Measurements from ENCODE around the gene OR2L2.

OR2L2 gene

DNA sequence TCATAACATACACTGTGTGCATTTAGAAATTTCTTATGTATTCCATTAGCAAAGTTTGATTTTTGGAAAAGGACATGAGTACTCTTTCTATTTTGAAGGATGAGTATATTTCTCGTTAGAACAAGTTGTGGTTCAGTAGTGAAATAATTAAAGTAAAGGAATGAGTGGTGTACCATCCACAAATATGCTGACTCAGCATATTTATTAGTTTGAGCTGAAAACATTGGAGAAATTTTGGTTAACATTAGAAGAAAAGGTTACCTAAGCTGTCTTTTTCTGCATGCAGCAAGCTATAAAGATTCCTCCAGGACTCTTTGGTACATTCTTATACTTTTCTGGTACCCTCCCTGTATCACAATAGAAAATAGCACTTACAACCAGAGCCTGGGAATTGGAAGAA is 22.1 kb upstream of the OR2L2 start:
- Histone ChIP-seq H2BK120ac (ENCODE audit: low read depth, low read length) (no peak overlapping the region), H3K23ac (ENCODE audit: low read depth, low read length, poor library complexity) (no peak overlapping the region), H3K4me3 (ENCODE audit: low read length in 2 of 2) (no peak overlapping the region), H2AFZ (ENCODE audit: low read length) (no peak overlapping the region), H3K4me2 (ENCODE audit: insufficient read depth, low read length, poor library complexity, severe bottlenecking) (no peak overlapping the region), H4K91ac (ENCODE audit: low read depth, low read length, poor library complexity) (no peak overlapping the region), H2BK12ac (ENCODE audit: low read length) (no peak overlapping the region), H2AK5ac (ENCODE audit: low read depth, low read length) (no peak overlapping the region), H3K27ac (replicated peaks; ENCODE audit: low read length) (no peak overlapping the region), H3K27me3 (ENCODE audit: control insufficient read depth in 3 of 3, insufficient read depth in 3 of 3, low read depth in 1 of 3, low read length in 3 of 3) (no peaks in the 10 kb centered on the region), H3K14ac (ENCODE audit: low read length) (no peak overlapping the region), H3K79me1 (ENCODE audit: low read depth, low read length) (no peaks in the 10 kb centered on the region), H2BK15ac (ENCODE audit: low read length) (no peak overlapping the region), H3K18ac (ENCODE audit: low read length) (no peak overlapping the region), H3K4me1 (ENCODE audit: control insufficient read depth in 2 of 2, insufficient read depth in 1 of 2, low read depth in 1 of 2, low read length in 2 of 2) (no peaks in the 10 kb centered on the region), H3K9ac (ENCODE audit: low read depth, low read length, poor library complexity) (no peak overlapping the region), H3K9me3 (replicated peaks in 1 of 2; ENCODE audit: control insufficient read depth in 2 of 2, insufficient read depth in 1 of 2, low read depth in 1 of 2, low read length in 2 of 2) (peaks cover 0 to 15% of the 10 kb centered on the region in 2 donors), H2BK5ac (ENCODE audit: low read length) (no peak overlapping the region), H3K4ac (ENCODE audit: low read length) (no peak overlapping the region), H3K36me3 (replicated peaks in 1 of 2; ENCODE audit: control insufficient read depth in 2 of 2, insufficient read depth in 2 of 2, low read length in 2 of 2) (no peaks in the 10 kb centered on the region), H4K8ac (ENCODE audit: low read depth, low read length) (no peak overlapping the region)
- DNase-seq (ENCODE audit: low spot score), result no peak
- WGBS, 2 donors (ENCODE audit: extremely low coverage in 2 of 2, insufficient read length in 2 of 2, insufficient replicate concordance in 1 of 2), result no CpG with 5 or more reads among the region's 1 CpG

DNA sequence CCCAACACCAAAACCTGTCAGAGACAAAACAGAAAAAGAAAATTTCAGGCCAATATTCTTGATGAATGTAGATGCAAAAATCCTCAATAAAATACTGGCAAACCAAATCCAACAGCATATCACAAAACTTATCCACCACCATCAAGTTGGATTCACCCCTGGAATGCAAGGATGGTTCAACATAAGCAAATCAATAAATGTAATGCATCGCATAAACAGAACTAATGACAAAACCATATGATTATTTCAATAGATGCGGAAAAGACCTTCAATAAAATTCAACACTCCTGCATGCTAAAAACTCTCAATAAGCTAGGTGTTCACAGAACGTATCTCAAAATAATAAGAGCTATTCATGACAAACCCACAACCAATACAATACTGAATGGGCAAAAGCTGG is 20.2 kb upstream of the OR2L2 start:
- H3K4me3 ChIP-seq (ENCODE audit: low read length in 2 of 2), result no peak overlapping the region
- H2BK120ac ChIP-seq (ENCODE audit: low read depth, low read length), result no peak overlapping the region
- H2BK12ac ChIP-seq (ENCODE audit: low read length), result no peak overlapping the region
- no peaks in the 10 kb centered on the region for H3K4me1 ChIP-seq (ENCODE audit: control insufficient read depth in 2 of 2, insufficient read depth in 1 of 2, low read depth in 1 of 2, low read length in 2 of 2)
- H3K36me3 ChIP-seq (replicated peaks in 1 of 2; ENCODE audit: control insufficient read depth in 2 of 2, insufficient read depth in 2 of 2, low read length in 2 of 2), result no peaks in the 10 kb centered on the region
- H3K9ac ChIP-seq (ENCODE audit: low read depth, low read length, poor library complexity), result no peak overlapping the region
- H3K23ac ChIP-seq (ENCODE audit: low read depth, low read length, poor library complexity), result no peak overlapping the region
- H2BK15ac ChIP-seq (ENCODE audit: low read length), result no peak overlapping the region
- no peak overlapping the region for H3K14ac ChIP-seq (ENCODE audit: low read length)
- no peak overlapping the region for H2AK5ac ChIP-seq (ENCODE audit: low read depth, low read length)
- no peak overlapping the region for H4K91ac ChIP-seq (ENCODE audit: low read depth, low read length, poor library complexity)
- no peak overlapping the region for H3K4ac ChIP-seq (ENCODE audit: low read length)
- no peaks in the 10 kb centered on the region for H3K79me1 ChIP-seq (ENCODE audit: low read depth, low read length)
- H3K18ac ChIP-seq (ENCODE audit: low read length), result no peak overlapping the region
- H2AFZ ChIP-seq (ENCODE audit: low read length), result no peak overlapping the region
- peaks cover 0 to 15% of the 10 kb centered on the region in 2 donors for H3K9me3 ChIP-seq (replicated peaks in 1 of 2; ENCODE audit: control insufficient read depth in 2 of 2, insufficient read depth in 1 of 2, low read depth in 1 of 2, low read length in 2 of 2)
- no peak for DNase-seq (ENCODE audit: low spot score)
- H3K27me3 ChIP-seq (ENCODE audit: control insufficient read depth in 3 of 3, insufficient read depth in 3 of 3, low read depth in 1 of 3, low read length in 3 of 3), result no peaks in the 10 kb centered on the region
- H3K27ac ChIP-seq (replicated peaks; ENCODE audit: low read length), result no peak overlapping the region
- WGBS, 2 donors (ENCODE audit: extremely low coverage in 2 of 2, insufficient read length in 2 of 2, insufficient replicate concordance in 1 of 2), result no CpG with 5 or more reads among the region's 3 CpGs
- no peak overlapping the region for H3K4me2 ChIP-seq (ENCODE audit: insufficient read depth, low read length, poor library complexity, severe bottlenecking)
- no peak overlapping the region for H2BK5ac ChIP-seq (ENCODE audit: low read length)
- H4K8ac ChIP-seq (ENCODE audit: low read depth, low read length), result no peak overlapping the region

DNA sequence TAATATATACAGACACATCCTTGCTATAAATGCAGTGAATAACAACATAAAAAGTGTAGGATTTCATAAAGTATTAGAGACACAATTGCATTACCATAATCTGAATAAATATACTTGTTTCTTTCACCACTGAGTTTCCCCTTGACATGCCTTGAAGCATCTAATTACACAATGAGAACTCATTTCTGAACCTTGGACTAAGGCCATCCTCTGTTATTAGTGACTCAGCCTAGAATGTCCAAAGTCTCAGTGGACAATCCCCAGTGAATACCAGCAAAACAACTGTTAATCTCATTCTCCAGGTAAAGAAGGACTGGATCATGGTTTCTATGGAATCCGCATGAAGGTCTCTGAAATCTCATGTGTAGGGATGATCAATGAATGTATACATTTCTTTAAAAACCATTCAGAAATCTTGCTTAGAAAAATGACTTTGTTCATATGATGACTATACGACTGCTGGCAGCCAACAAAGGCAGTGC is 16.6 kb upstream of the OR2L2 start, which contains the start of gene OR2L5:
TSS of gene OR2L5 (plus strand) at position 432 of the 482 bp plus-strand sequence. CDS start 8,288 bp downstream, outside the sequence.
- Histone ChIP-seq H3K36me3 (replicated peaks in 1 of 2; ENCODE audit: control insufficient read depth in 2 of 2, insufficient read depth in 2 of 2, low read length in 2 of 2) (no peaks in the 10 kb centered on the region), H2BK5ac (ENCODE audit: low read length) (no peak within 1 kb of the TSS), H3K9ac (ENCODE audit: low read depth, low read length, poor library complexity) (no peak within 1 kb of the TSS), H3K4me2 (ENCODE audit: insufficient read depth, low read length, poor library complexity, severe bottlenecking) (no peak within 1 kb of the TSS), H4K91ac (ENCODE audit: low read depth, low read length, poor library complexity) (no peak within 1 kb of the TSS), H2BK15ac (ENCODE audit: low read length) (no peak within 1 kb of the TSS), H2AK5ac (ENCODE audit: low read depth, low read length) (no peak within 1 kb of the TSS), H2BK12ac (ENCODE audit: low read length) (no peak within 1 kb of the TSS), H3K4me3 (ENCODE audit: low read length in 2 of 2) (no peak within 1 kb of the TSS), H3K9me3 (replicated peaks in 1 of 2; ENCODE audit: control insufficient read depth in 2 of 2, insufficient read depth in 1 of 2, low read depth in 1 of 2, low read length in 2 of 2) (peaks cover 0 to 5% of the 10 kb centered on the region in 2 donors), H3K27ac (replicated peaks; ENCODE audit: low read length) (no peak within 1 kb of the TSS), H3K4ac (ENCODE audit: low read length) (no peak within 1 kb of the TSS), H4K8ac (ENCODE audit: low read depth, low read length) (no peak within 1 kb of the TSS), H3K4me1 (ENCODE audit: control insufficient read depth in 2 of 2, insufficient read depth in 1 of 2, low read depth in 1 of 2, low read length in 2 of 2) (no peaks in the 10 kb centered on the region), H3K14ac (ENCODE audit: low read length) (no peak within 1 kb of the TSS), H3K27me3 (ENCODE audit: control insufficient read depth in 3 of 3, insufficient read depth in 3 of 3, low read depth in 1 of 3, low read length in 3 of 3) (no peaks in the 10 kb centered on the region), H3K23ac (ENCODE audit: low read depth, low read length, poor library complexity) (no peak within 1 kb of the TSS), H2AFZ (ENCODE audit: low read length) (no peak within 1 kb of the TSS), H3K79me1 (ENCODE audit: low read depth, low read length) (no peaks in the 10 kb centered on the region), H2BK120ac (ENCODE audit: low read depth, low read length) (no peak within 1 kb of the TSS), H3K18ac (ENCODE audit: low read length) (no peak within 1 kb of the TSS)
- no CpG with 5 or more reads among the region's 2 CpGs for WGBS, 2 donors (ENCODE audit: extremely low coverage in 2 of 2, insufficient read length in 2 of 2, insufficient replicate concordance in 1 of 2)
- no peak for DNase-seq (ENCODE audit: low spot score)

DNA sequence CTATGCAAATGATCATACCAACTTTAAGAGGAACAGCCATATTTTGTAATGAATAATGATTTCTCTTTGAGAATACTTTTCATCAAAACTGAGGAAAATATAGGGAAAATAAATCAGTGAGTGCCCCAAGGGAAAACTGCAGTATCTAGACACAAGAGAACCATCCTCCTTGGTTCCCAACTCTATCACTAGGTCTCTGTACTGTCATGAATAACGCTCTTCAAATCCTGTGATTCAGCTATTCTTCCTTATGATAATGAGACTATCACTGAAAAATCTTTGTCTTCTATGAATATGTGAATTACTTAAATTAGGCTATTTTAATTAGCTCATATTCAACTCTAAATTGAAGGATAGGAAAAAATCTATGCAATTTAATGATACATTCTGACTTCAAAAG is 14.1 kb upstream of the OR2L2 start:
- H3K4ac ChIP-seq (ENCODE audit: low read length), result no peak overlapping the region
- H3K4me3 ChIP-seq (ENCODE audit: low read length in 2 of 2), result no peak overlapping the region
- H3K9me3 ChIP-seq (replicated peaks in 1 of 2; ENCODE audit: control insufficient read depth in 2 of 2, insufficient read depth in 1 of 2, low read depth in 1 of 2, low read length in 2 of 2), result peaks cover 0 to 7% of the 10 kb centered on the region in 2 donors
- no peak for DNase-seq (ENCODE audit: low spot score)
- H2BK15ac ChIP-seq (ENCODE audit: low read length), result no peak overlapping the region
- H4K91ac ChIP-seq (ENCODE audit: low read depth, low read length, poor library complexity), result no peak overlapping the region
- no peak overlapping the region for H3K23ac ChIP-seq (ENCODE audit: low read depth, low read length, poor library complexity)
- H3K14ac ChIP-seq (ENCODE audit: low read length), result no peak overlapping the region
- no peak overlapping the region for H2BK12ac ChIP-seq (ENCODE audit: low read length)
- WGBS, 2 donors (ENCODE audit: extremely low coverage in 2 of 2, insufficient read length in 2 of 2, insufficient replicate concordance in 1 of 2), result no CpG with 5 or more reads among the region's 1 CpG
- H3K36me3 ChIP-seq (replicated peaks in 1 of 2; ENCODE audit: control insufficient read depth in 2 of 2, insufficient read depth in 2 of 2, low read length in 2 of 2), result no peaks in the 10 kb centered on the region
- no peaks in the 10 kb centered on the region for H3K27me3 ChIP-seq (ENCODE audit: control insufficient read depth in 3 of 3, insufficient read depth in 3 of 3, low read depth in 1 of 3, low read length in 3 of 3)
- no peak overlapping the region for H3K4me2 ChIP-seq (ENCODE audit: insufficient read depth, low read length, poor library complexity, severe bottlenecking)
- no peak overlapping the region for H3K27ac ChIP-seq (replicated peaks; ENCODE audit: low read length)
- no peak overlapping the region for H3K9ac ChIP-seq (ENCODE audit: low read depth, low read length, poor library complexity)
- no peak overlapping the region for H2BK120ac ChIP-seq (ENCODE audit: low read depth, low read length)
- H4K8ac ChIP-seq (ENCODE audit: low read depth, low read length), result no peak overlapping the region
- H2BK5ac ChIP-seq (ENCODE audit: low read length), result no peak overlapping the region
- no peaks in the 10 kb centered on the region for H3K4me1 ChIP-seq (ENCODE audit: control insufficient read depth in 2 of 2, insufficient read depth in 1 of 2, low read depth in 1 of 2, low read length in 2 of 2)
- H2AFZ ChIP-seq (ENCODE audit: low read length), result no peak overlapping the region
- no peak overlapping the region for H2AK5ac ChIP-seq (ENCODE audit: low read depth, low read length)
- no peaks in the 10 kb centered on the region for H3K79me1 ChIP-seq (ENCODE audit: low read depth, low read length)
- no peak overlapping the region for H3K18ac ChIP-seq (ENCODE audit: low read length)

All from neuronal stem cell (in vitro differentiated cells).